Urinary bladder (tissue), 4 donors: ENCODE data around the gene MRM1. TPM values are rescaled to one million over a fixed set of nuclear protein-coding genes. Genes with fewer than 3 reads are reported as not detected.

Source experiments
- DNase-seq: peaks from one replicate; pipeline ENCODE4 v3.0.0-alpha.2; 2015; ENCODE audit errors: extremely low spot score
- H3K27ac ChIP-seq: one replicate; pipeline ENCODE4 v1.5.1; 2013; ENCODE audit warnings: low read depth, mild to moderate bottlenecking, moderate library complexity
- H3K36me3 ChIP-seq: one replicate; pipeline ENCODE4 v1.6.1; 2013; ENCODE audit warnings: mild to moderate bottlenecking, moderate library complexity; ENCODE audit not compliant: insufficient read depth
- H3K4me1 ChIP-seq: one replicate; pipeline ENCODE4 v1.6.1; 2013; ENCODE audit warnings: mild to moderate bottlenecking, moderate library complexity; ENCODE audit not compliant: insufficient read depth
- H3K4me3 ChIP-seq: one replicate; pipeline ENCODE4 v1.5.1; 2013; ENCODE audit warnings: low read depth, low read length
- WGBS: extraction: QIAGEN DNeasy Blood & Tissue Kit; methylation state at CpG from one replicate; pipeline ENCODE4 v1.1.7; 2013; 5-methylcytosine and 5-hydroxymethylcytosine counted together
- polyA plus RNA-seq: library from polyadenylated mRNA; stranded (reverse); fragments of 200-250 nt; gene quantifications from one replicate; pipeline ENCODE4 v1.2.3, GENCODE V29; 2013
- total RNA-seq: library from RNA; depleted of rRNA; stranded (reverse); fragments of >200 nt; gene quantifications from one replicate; pipeline ENCODE4 v1.2.3, GENCODE V29; 2014
- donor health status: healthy with polysubstance abuse.
- donor health status: healthy.

Gene MRM1, protein sequence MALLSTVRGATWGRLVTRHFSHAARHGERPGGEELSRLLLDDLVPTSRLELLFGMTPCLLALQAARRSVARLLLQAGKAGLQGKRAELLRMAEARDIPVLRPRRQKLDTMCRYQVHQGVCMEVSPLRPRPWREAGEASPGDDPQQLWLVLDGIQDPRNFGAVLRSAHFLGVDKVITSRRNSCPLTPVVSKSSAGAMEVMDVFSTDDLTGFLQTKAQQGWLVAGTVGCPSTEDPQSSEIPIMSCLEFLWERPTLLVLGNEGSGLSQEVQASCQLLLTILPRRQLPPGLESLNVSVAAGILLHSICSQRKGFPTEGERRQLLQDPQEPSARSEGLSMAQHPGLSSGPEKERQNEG
- total RNA-seq (3.0 TPM), polyA plus RNA-seq (7.9 TPM)

DNA sequence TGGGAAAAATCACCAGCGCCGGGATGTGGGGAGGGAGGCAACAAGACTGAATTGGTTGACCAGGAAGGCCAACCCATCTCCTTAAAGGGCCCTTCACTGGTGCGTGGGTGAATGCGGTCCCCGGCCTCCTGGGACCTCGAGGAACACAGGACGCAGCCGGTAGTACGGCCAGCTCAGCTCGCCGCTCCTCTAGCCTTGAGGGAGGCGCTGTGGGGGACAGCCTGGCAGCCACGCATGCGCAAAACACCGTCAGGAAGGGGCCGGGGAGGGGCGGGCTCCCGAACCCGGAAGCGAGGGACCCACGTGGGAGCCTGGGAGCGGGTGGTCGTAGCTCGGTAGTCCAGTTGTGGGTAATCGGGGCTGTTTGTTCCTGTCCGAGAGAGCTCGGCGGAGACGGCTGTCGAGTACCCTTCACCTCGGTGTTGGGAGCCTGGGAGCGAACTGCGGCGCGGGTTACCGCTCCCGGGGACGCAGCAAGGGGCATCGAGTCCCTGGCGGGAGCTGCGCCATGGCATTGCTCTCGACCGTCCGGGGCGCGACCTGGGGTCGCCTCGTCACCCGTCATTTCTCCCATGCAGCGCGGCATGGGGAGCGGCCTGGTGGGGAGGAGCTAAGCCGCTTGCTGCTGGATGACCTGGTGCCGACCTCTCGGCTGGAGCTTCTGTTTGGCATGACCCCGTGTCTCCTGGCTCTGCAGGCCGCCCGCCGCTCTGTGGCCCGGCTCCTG lies at the start of gene MRM1:
MRM1 (plus strand) TSS at position 281 of the 727 bp plus-strand sequence; CDS start at position 509, 228 bp downstream.
- under 1% methylated on average over 60 of the region's 60 CpGs for WGBS
- H3K4me3 ChIP-seq, result peak within 1 kb of the TSS; percentile 69
- H3K36me3 ChIP-seq, result no peaks in the 10 kb centered on the region
- DNase-seq, result peak; percentile 72
- H3K4me1 ChIP-seq, result no peaks in the 10 kb centered on the region
- peak within 1 kb of the TSS; percentile 64 for H3K27ac ChIP-seq

DNA sequence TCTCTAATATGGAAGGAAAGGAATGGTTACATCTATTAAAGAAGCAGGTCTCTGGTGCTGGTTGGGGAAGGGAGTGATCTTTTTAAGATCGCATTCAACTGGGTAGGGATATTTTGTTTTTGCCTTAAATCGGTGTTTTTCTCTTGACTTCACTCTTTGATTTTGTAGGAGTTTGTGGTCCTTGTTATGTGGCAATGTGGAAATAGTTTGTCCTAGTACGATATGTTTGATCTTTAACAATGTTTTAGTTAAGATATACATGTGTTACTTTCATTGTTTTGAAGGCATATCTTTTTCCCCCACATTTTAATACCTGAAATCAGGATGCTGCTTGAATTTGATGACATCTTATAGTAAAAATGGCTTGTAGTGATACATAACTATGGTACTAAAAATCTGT lies 47.9 kb upstream of the MRM1 start:
- no peaks in the 10 kb centered on the region for H3K4me1 ChIP-seq
- H3K27ac ChIP-seq, result no peak overlapping the region
- no peak overlapping the region for H3K4me3 ChIP-seq
- H3K36me3 ChIP-seq, result peaks cover 8% of the 10 kb centered on the region
- DNase-seq, result no peak
- WGBS, result 82% methylated on average over 3 of the region's 3 CpGs

DNA sequence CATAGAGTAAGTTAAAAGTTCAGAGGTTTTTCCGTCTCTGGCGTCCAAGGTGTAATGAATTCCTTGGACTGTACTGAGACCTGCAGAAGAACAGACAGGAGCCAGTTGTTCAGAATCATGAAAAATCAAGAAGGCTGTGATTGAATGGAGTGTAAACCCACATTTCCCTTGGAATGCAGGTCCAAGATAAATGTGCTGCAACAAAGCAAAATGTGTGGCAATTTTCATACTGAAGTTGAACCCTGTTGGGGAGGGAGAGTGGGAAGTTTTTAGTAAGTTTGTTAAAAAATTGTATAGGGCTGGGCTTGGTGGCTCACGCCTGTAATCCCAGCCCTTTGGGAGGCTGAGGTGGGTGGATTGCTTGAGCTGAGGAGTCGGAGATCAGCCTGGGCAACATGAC lies 35.3 kb upstream of the MRM1 start:
- Histone ChIP-seq H3K4me3 (no peak overlapping the region), H3K36me3 (peaks cover 9% of the 10 kb centered on the region)
- 94% methylated on average over 4 of the region's 4 CpGs for WGBS

DNA sequence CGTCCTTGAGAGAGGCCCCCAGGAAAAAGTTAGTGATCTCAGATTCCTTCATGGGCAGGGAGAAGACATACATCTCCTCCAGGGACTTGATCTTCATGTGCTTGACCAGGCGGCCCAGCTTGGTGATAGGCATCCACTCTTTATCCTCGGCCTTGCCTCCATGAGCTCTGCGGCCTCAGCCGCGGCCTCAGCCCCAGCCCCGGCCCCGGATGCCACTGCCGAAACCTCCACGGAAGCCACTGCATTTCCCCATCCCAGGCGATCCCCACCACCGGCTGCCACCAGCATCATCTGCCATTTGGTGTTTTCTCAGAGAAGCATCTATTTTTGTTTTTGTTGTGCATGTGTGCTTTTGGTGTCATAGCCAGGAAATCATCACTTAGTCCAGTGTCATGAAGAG lies 26.4 kb upstream of the MRM1 start:
- Histone ChIP-seq H3K36me3 (peaks cover 2% of the 10 kb centered on the region), H3K4me3 (no peak overlapping the region), H3K27ac (no peak overlapping the region), H3K4me1 (no peaks in the 10 kb centered on the region)
- DNase-seq, result no peak
- WGBS, result 95% methylated on average over 12 of the region's 12 CpGs

More for the DNA sequence above, 35.3 kb upstream of the MRM1 start:
- no peaks in the 10 kb centered on the region for H3K4me1 ChIP-seq
- DNase-seq, result no peak
- H3K27ac ChIP-seq, result no peak overlapping the region

DNA sequence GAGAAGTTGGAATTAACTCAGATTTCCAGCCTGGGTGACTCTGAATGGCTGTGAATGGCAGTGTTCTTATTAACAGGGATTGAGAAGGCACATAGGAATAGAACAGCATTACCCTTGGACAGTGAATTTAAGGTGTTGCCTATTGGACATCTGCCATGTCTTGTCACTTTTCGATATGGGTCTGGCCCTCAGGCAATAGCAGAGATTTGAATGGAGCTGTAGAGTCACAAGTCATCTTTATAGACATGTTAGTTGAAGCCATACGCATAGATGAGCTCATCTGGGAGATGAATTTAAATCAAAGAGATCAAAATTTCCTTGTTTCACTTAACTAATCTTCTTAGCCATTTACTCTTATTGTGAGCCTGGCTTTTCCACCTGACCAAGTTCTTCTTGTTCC lies 24.6 kb upstream of the MRM1 start:
- H3K36me3 ChIP-seq, result peaks cover 2% of the 10 kb centered on the region
- no peak overlapping the region for H3K4me3 ChIP-seq
- no peak overlapping the region for H3K27ac ChIP-seq
- H3K4me1 ChIP-seq, result no peaks in the 10 kb centered on the region
- WGBS, result 85% methylated on average over 2 of the region's 2 CpGs
- no peak for DNase-seq

DNA sequence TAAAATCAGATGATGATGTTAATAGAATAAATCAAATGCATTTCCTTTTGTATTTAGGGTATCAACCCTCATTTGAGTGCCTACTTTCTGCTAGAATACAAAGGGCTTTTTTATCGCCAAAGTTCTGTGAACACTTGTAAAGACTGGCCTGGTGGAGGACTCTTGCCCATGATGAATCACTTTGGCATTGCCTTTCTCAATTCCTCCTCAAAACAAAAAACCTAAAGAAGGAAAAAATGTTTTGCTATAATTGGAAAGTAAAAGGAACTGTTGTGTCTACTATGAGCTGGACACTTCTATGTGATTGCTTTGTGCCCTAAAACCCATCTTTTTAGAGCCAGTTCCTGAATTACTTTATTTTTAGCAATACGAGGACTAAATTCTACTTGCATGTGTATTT lies 22.7 kb upstream of the MRM1 start:
- WGBS, result 87% methylated on average over 2 of the region's 2 CpGs
- Histone ChIP-seq H3K4me1 (no peaks in the 10 kb centered on the region), H3K4me3 (no peak overlapping the region), H3K36me3 (peaks cover 2% of the 10 kb centered on the region), H3K27ac (no peak overlapping the region)
- DNase-seq, result no peak

DNA sequence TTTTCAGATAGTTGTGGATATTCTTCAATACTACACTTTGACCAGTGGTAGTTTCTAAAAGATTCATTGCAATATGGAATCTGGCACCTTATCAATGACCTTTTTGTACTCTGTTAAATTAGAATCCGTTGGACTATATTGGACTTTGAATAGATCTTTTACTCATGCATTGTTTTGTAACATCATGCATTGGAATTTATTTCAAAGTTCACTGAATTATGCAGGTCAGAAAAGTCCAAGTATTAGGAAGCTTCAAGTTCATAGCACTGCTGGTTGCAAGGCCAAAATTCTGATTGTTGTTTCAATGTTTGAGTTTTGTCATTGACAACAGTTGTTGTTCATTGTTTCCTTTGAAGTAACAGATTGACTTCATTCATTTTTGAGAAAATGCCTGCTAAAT lies 17.6 kb upstream of the MRM1 start:
- WGBS, result 64% methylated on average over 1 of the region's 1 CpG
- DNase-seq, result no peak
- H3K36me3 ChIP-seq, result peaks cover 2% of the 10 kb centered on the region

DNA sequence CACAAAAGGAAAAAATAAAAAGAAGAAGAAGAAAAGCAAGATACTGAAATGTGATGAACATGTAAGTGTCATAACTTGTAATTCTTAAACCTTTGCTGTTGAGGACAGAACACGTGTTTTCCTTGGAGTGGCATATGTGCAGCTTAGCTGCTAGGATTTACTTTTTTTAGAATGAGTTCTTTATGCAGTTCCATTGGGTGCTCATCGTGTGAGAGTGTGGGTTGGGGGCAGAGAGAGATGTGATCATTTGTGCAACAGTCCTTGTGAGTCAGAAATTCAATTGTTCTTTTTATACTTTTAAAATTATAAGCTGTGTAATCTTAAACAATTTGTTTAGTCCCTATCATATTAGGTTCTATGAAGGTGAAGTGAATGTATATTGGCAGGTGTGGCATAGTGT lies 15.2 kb upstream of the MRM1 start:
- no peak overlapping the region for H3K27ac ChIP-seq
- no peaks in the 10 kb centered on the region for H3K4me1 ChIP-seq
- no peak overlapping the region for H3K4me3 ChIP-seq
- 93% methylated on average over 2 of the region's 2 CpGs for WGBS
- DNase-seq, result no peak
- no peaks in the 10 kb centered on the region for H3K36me3 ChIP-seq

More for the DNA sequence above, 17.6 kb upstream of the MRM1 start:
- no peak overlapping the region for H3K4me3 ChIP-seq
- H3K4me1 ChIP-seq, result no peaks in the 10 kb centered on the region
- no peak overlapping the region for H3K27ac ChIP-seq

DNA sequence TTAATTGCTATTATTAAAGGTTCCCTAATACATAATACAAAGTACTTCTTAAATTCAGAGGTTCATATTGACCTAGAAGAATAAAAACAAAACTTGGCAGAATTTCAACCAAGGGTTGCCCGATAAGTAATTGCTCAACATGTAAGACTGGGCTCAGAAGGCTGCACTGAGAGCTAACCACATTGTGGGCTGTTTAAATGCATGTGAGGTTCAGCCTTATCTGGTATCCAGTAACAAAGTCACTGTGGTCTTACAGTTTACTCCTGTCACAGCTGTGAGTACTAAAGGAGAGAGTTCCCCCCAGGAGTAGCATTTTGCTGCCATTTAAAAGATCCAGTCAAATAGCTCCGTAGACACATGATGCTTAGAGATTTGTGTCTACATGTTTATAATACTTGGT lies 11.3 kb upstream of the MRM1 start:
- H3K27ac ChIP-seq, result no peak overlapping the region
- H3K36me3 ChIP-seq, result no peaks in the 10 kb centered on the region
- no peak for DNase-seq
- no peak overlapping the region for H3K4me3 ChIP-seq
- 79% methylated on average over 2 of the region's 2 CpGs for WGBS
- no peaks in the 10 kb centered on the region for H3K4me1 ChIP-seq

DNA sequence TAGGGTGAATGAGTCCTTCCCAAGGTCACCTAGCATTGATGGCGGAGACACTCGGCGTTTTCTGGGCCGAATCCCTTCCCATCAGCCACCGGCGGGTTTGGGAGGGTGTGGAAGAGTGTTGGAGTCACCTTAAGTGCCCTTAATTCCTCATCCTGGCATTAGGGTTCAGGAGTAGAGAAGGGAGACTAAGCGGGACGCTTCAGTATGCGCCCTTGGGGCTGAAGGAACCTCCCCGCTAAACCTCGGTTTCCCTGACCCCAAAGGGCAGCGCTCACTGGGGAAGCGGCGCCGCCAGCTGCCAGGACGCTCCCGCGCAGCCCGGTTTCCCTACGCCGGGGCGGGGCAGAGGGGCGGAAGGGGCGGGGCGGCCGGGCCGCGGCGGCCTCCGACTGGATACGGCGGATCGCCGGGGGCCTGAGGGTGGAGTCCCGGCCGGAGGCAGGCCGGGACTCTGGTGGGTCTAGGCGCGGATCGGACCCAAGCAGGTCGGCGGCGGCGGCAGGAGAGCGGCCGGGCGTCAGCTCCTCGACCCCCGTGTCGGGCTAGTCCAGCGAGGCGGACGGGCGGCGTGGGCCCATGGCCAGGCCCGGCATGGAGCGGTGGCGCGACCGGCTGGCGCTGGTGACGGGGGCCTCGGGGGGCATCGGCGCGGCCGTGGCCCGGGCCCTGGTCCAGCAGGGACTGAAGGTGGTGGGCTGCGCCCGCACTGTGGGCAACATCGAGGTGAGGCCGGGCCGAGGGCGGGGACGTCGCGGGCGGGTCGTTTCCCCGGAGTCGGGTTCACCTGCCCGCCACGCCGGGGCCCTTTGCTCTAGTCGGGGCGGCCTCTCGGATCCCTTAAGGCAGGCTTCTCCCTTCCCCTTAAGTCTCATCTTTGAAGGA lies 9.7 kb upstream of the MRM1 start, which contains the start of gene DHRS11:
DHRS11 (plus strand) TSS at position 446 of the 882 bp plus-strand sequence; CDS start at position 577, 131 bp downstream.
- Histone ChIP-seq H3K36me3 (no peaks in the 10 kb centered on the region), H3K4me1 (no peaks in the 10 kb centered on the region), H3K27ac (peak within 1 kb of the TSS; percentile 31), H3K4me3 (peak within 1 kb of the TSS; percentile 91)
- 1% methylated on average over 87 of the region's 87 CpGs for WGBS
- DNase-seq, result no peak

DNA sequence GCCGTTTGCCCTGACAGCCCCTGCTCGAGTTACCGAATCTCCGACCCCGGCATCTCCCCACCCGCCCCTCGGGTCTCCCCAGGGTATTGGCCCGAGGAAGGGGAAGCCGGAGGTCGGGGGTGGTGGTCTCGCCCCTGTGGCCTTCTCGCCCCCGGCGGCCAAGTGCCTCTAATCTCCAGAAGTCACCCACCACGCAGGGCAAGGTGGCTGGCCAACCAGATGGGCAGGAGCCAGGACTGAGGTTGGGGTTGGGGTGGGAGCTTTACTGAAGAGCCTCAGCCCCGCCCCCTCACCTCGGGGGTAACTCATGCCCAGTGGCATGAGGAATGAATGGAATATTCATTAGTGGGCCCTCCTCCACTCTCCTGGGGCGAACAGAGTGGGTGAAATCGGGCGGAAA lies 9.1 kb upstream of the MRM1 start:
- Histone ChIP-seq H3K36me3 (no peaks in the 10 kb centered on the region), H3K4me1 (no peaks in the 10 kb centered on the region), H3K27ac (no peak overlapping the region), H3K4me3 (peak overlapping the region; percentile 91)
- WGBS, result 4% methylated on average over 20 of the region's 20 CpGs
- DNase-seq, result no peak

DNA sequence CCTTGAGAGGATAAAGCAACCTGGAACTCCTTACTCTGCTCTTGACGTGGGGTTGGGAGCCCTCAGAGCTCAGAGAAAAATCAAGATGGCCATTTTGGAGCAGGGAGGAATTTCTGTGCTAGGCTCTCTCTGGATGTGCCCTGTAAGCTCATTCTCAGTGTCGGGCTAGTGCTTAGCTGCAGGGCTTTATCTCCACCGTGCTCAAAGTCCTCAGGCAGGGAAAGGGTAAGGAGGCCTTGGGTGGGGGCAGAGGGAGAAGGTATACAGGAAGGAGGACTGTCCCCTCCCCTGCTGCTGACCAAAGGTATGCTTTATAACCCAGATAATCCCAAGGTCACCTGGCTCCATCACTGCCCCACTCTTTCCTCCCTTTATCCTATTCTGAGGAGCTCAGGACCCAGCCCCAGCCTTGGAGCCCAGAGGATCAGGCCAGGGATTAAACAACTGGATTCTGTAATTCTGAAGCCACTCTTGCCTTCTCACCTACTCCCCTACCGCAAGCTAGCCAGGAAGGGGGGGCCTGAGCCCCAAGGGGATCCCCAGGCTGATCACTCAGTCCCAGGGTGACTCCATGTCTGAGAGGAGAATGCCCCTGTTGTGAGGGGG lies 8.6 kb upstream of the MRM1 start:
- H3K27ac ChIP-seq, result no peak overlapping the region
- H3K4me1 ChIP-seq, result no peaks in the 10 kb centered on the region
- no peaks in the 10 kb centered on the region for H3K36me3 ChIP-seq
- 30% methylated on average over 4 of the region's 4 CpGs for WGBS
- DNase-seq, result no peak
- H3K4me3 ChIP-seq, result peak overlapping the region; percentile 91

DNA sequence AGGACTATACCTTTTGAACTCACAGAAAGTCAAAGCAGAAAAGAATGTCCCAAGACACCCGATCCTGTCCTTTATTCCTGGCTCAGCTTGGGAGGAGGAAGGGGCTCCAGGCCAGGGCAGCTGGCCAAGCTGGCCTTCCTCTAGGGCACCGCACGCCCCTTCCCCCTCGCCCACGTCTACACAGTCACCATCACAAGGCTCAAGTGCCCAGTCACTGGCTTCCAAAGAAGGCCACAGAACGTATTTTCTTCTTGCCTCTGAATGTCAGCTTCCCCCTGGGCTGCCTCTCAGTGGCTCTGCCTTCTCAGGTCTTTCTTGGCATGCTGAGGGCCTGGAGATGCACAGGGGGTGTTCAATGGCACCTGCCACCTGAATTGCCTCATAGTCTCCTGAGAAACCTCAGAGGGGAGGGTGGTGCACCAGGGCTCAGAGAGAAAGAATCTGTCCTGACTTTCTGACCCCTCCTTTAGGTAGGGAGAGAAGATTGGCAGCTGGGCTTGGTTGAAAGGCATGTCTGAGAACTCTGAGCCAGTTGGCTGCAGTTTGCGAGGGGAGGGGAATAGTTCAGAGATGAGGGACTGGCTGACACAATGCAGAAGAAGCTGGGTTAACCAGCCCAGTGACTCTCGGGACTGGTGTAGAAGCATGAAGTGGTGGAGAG lies 7.6 kb upstream of the MRM1 start:
- DNase-seq, result peak; percentile 10
- Histone ChIP-seq H3K27ac (no peak overlapping the region), H3K36me3 (no peaks in the 10 kb centered on the region), H3K4me1 (no peaks in the 10 kb centered on the region), H3K4me3 (no peak overlapping the region)
- WGBS, result 83% methylated on average over 8 of the region's 8 CpGs
